ENCODE results near the gene HS6ST3. TPM values are rescaled to one million over a fixed set of nuclear protein-coding genes. Genes with fewer than 3 reads are reported as not detected.

HS6ST3 gene
- total and polyA plus RNA-seq, 9 of the 15 experiments (the other 6 are each of a cell fraction or from before 2014, with no cell fraction given), result not detected

DNA sequence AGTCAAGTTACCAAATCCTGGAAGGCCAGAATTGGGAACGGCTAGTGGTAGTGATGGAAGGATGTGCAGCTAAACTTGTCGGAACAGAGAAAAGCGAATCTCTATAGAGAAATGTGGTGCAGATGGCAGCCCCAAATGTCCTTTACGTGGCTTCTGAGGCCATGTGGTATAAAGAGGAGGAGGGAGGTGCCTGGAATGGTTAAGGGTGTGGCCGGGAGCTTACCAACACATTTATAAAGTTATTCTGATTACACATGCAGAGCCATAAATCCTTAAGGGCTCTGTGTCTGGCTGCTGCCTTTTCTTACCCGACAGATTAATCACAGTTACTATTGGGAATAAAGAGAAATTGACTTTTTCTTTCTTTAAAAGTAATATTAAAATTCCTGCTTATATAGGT lies 714.3 kb downstream of the HS6ST3 start:
- Histone ChIP-seq H3K27ac (ENCODE audit: extremely low read depth, low read depth, low read length) (no peak overlapping the region), H3K9ac (ENCODE audit: insufficient read depth in 1 of 2, low read depth in 2 of 2, low read length in 2 of 2) (no peak overlapping the region), H3K9me3 (replicated peaks; ENCODE audit: control insufficient read depth, insufficient read depth, low read depth, low read length) (no peaks in the 10 kb centered on the region), H3K27me3 (ENCODE audit: control insufficient read depth in 2 of 2, insufficient read depth in 2 of 2, low read length in 2 of 2) (no peaks in the 10 kb centered on the region), H3K79me2 (ENCODE audit: control insufficient read depth, insufficient read depth, low read length) (no peaks in the 10 kb centered on the region), H3K4me3 (no peak overlapping the region), H3K4me1 (replicated peaks in 1 of 2; ENCODE audit: control insufficient read depth in 2 of 2, insufficient read depth in 2 of 2, low read length in 2 of 2) (no peaks in the 10 kb centered on the region), H2AFZ (ENCODE audit: low read depth, low read length) (no peak overlapping the region), H4K20me1 (replicated peaks; ENCODE audit: control insufficient read depth, insufficient read depth, low read length) (no peaks in the 10 kb centered on the region), H3K36me3 (ENCODE audit: control insufficient read depth, insufficient read depth, low read length) (no peaks in the 10 kb centered on the region), H3K9me1 (ENCODE audit: control insufficient read depth, insufficient read depth, low read length) (no peaks in the 10 kb centered on the region), H3K4me2 (ENCODE audit: insufficient read depth, low read length) (no peak overlapping the region)
- no peak for ATAC-seq
- intact Hi-C loops (cut with micrococcal nuclease) (no loop called here), in situ Hi-C loops (cut with MboI) (no loop called here)
- BruUV-seq (replicated peaks), result no TSS peak
- WGBS (ENCODE audit: insufficient coverage, low coverage, missing lambda C conversion rate), result 3% methylated on average over 5 of the region's 6 CpGs
- ChIA-PET CTCF (ENCODE audit: low intra/inter-chr PET ratio) (no interaction called here), POLR2A (no interaction called here)
- no peak for DNase-seq (ENCODE audit: extremely low read depth in 1 of 4, low spot score in 3 of 4)
- no peak for FAIRE-seq
- TF ChIP-seq, protein P1, sequence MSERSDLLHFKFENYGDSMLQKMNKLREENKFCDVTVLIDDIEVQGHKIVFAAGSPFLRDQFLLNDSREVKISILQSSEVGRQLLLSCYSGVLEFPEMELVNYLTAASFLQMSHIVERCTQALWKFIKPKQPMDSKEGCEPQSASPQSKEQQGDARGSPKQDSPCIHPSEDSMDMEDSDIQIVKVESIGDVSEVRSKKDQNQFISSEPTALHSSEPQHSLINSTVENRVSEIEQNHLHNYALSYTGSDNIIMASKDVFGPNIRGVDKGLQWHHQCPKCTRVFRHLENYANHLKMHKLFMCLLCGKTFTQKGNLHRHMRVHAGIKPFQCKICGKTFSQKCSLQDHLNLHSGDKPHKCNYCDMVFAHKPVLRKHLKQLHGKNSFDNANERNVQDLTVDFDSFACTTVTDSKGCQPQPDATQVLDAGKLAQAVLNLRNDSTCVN (CRISPR knock-in tag; IDR thresholded peaks at IDR 0.05), result no peak
- TF ChIP-seq ZFX (CRISPR knock-in tag; IDR thresholded peaks at IDR 0.05) (no peak), E2F3 (CRISPR knock-in tag; IDR thresholded peaks at IDR 0.05) (no peak), NRF1 (conservative IDR thresholded peaks at IDR 0.05 in 1 of 2, IDR thresholded peaks at IDR 0.05 in 1 of 2) (no peak)
- TF ChIP-seq, protein P2, sequence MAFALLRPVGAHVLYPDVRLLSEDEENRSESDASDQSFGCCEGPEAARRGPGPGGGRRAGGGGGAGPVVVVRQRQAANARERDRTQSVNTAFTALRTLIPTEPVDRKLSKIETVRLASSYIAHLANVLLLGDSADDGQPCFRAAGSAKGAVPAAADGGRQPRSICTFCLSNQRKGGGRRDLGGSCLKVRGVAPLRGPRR (CRISPR knock-in tag; IDR thresholded peaks at IDR 0.05), result no peak

DNA sequence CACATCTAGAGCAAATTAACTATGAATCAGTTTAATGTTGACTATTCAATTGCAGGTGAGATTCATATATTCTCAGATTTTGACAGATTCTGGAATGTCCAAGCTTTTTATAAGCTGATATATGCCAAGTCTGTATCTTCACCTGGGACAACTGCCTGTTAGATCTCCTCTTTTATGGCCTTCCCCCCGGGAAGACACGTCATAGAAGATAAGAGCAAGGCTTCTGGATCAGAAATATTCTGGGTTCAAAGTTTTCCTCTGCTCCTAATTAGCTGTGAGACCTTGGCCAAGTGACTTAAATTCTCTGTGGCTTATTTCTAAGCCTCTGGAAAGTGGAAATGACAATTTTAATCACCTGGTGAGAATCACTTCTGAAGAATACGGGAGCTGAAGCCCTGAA lies 716.8 kb downstream of the HS6ST3 start:
- 0% methylated on average over 3 of the region's 3 CpGs for WGBS (ENCODE audit: insufficient coverage, low coverage, missing lambda C conversion rate)
- H4K20me1 ChIP-seq (replicated peaks; ENCODE audit: control insufficient read depth, insufficient read depth, low read length), result no peaks in the 10 kb centered on the region
- H3K4me3 ChIP-seq, result no peak overlapping the region
- no peak overlapping the region for H2AFZ ChIP-seq (ENCODE audit: low read depth, low read length)
- no peaks in the 10 kb centered on the region for H3K9me1 ChIP-seq (ENCODE audit: control insufficient read depth, insufficient read depth, low read length)
- BruUV-seq (replicated peaks), result no TSS peak
- TF ChIP-seq, protein P3, sequence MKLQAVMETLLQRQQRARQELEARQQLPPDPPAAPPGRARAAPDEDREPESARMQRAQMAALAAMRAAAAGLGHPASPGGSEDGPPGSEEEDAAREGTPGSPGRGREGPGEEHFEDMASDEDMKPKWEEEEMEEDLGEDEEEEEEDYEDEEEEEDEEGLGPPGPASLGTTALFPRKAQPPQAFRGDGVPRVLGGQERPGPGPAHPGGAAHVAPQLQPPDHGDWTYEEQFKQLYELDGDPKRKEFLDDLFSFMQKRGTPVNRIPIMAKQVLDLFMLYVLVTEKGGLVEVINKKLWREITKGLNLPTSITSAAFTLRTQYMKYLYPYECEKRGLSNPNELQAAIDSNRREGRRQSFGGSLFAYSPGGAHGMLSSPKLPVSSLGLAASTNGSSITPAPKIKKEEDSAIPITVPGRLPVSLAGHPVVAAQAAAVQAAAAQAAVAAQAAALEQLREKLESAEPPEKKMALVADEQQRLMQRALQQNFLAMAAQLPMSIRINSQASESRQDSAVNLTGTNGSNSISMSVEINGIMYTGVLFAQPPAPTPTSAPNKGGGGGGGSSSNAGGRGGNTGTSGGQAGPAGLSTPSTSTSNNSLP (IDR thresholded peaks at IDR 0.05; ENCODE audit: borderline replicate concordance, low read depth, low read length), result no peak
- TF ChIP-seq, protein P4, sequence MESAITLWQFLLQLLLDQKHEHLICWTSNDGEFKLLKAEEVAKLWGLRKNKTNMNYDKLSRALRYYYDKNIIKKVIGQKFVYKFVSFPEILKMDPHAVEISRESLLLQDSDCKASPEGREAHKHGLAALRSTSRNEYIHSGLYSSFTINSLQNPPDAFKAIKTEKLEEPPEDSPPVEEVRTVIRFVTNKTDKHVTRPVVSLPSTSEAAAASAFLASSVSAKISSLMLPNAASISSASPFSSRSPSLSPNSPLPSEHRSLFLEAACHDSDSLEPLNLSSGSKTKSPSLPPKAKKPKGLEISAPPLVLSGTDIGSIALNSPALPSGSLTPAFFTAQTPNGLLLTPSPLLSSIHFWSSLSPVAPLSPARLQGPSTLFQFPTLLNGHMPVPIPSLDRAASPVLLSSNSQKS (CRISPR knock-in tag; IDR thresholded peaks at IDR 0.05), result no peak
- CTCF ChIA-PET (ENCODE audit: low intra/inter-chr PET ratio), result no interaction called here
- no peaks in the 10 kb centered on the region for H3K79me2 ChIP-seq (ENCODE audit: control insufficient read depth, insufficient read depth, low read length)
- ATAC-seq (no peak), DNase-seq (ENCODE audit: extremely low read depth in 1 of 4, low spot score in 3 of 4) (no peak), FAIRE-seq (no peak)
- no peak overlapping the region for H3K4me2 ChIP-seq (ENCODE audit: insufficient read depth, low read length)
- intact Hi-C loops (cut with micrococcal nuclease), result no loop called here
- H3K27ac ChIP-seq (ENCODE audit: extremely low read depth, low read depth, low read length), result no peak overlapping the region
- POLR2A ChIA-PET, result no interaction called here
- H3K9ac ChIP-seq (ENCODE audit: insufficient read depth in 1 of 2, low read depth in 2 of 2, low read length in 2 of 2), result no peak overlapping the region
- no peaks in the 10 kb centered on the region for H3K27me3 ChIP-seq (ENCODE audit: control insufficient read depth in 2 of 2, insufficient read depth in 2 of 2, low read length in 2 of 2)
- no peaks in the 10 kb centered on the region for H3K9me3 ChIP-seq (replicated peaks; ENCODE audit: control insufficient read depth, insufficient read depth, low read depth, low read length)
- H3K36me3 ChIP-seq (ENCODE audit: control insufficient read depth, insufficient read depth, low read length), result no peaks in the 10 kb centered on the region
- in situ Hi-C loops (cut with MboI), result no loop called here
- H3K4me1 ChIP-seq (replicated peaks in 1 of 2; ENCODE audit: control insufficient read depth in 2 of 2, insufficient read depth in 2 of 2, low read length in 2 of 2), result no peaks in the 10 kb centered on the region
